HCT116 (cell line): ENCODE data around the gene ZDHHC14. TPM values are rescaled to one million over a fixed set of nuclear protein-coding genes. Genes with fewer than 3 reads are reported as not detected.
A peak's percentile ranks its signal among the peaks of the same experiment; 100 is the strongest.

ENCODE experiments used
- ATAC-seq: fragments of 200-7000 bp; cut with Tn5 transposase; 2 replicates; pipeline ENCODE4 v1.9.1; 2020; ENCODE audit warnings: mild to moderate bottlenecking, moderate library complexity
- BruUV-seq: library from RNA; stranded (reverse); fragments of 400-500 nt; replicated peaks from 2 replicates; lab custom pipeline; 2021; lab: Mats Ljungman, UMichigan
- CTCF ChIA-PET: fragments of 300-600 bp; sonication (Branson Sonifier 250); formaldehyde crosslinking; loops from one replicate; lab custom pipeline; 2021; ENCODE audit warnings: antibody characterized with exemption; lab: Charles Lee
- POLR2A ChIA-PET: fragments of 300-600, 350-600 bp; sonication (Branson Sonifier 250); formaldehyde crosslinking; loops from one replicate; lab custom pipeline; 2021; ENCODE audit warnings: antibody characterized with exemption; lab: Charles Lee
- RAD21 ChIA-PET, 2 experiments: fragments of 300-600 bp; sonication (Branson Sonifier 250); formaldehyde crosslinking; loops; one replicate each; lab custom pipeline; 2023; ENCODE audit warnings: low total read pairs in 2 of 2; ENCODE audit not compliant: uncharacterized antibody in 2 of 2, unreplicated experiment in 2 of 2, low non-redundant PET in 1 of 2; lab: Charles Lee
- DNase-seq: peaks from one replicate; pipeline ENCODE4 v3.0.0-alpha.2; 2010; ENCODE audit warnings: low read depth, low spot score
- H2AFZ ChIP-seq: fragments of 200-600 bp; shearing (Covaris generic), sonication (generic); 2 replicates; pipeline ENCODE4 v1.6.1; 2017; ENCODE audit warnings: low read depth, mixed run types, mixed read lengths, antibody characterized with exemption, low read length; ENCODE audit not compliant: poor library complexity, severe bottlenecking
- H3K27ac ChIP-seq: 2 replicates; pipeline ENCODE4 v1.5.1; 2012; ENCODE audit warnings: low read depth, low read length
- H3K27me3 ChIP-seq: fragments of 200-600 bp; sonication (generic); 2 replicates; pipeline ENCODE4 v1.6.1; 2016; ENCODE audit warnings: mixed run types, low read length, mixed read lengths; ENCODE audit not compliant: insufficient read depth
- H3K36me3 ChIP-seq, 2 experiments: fragments of 200-500 bp in 1 of 2; fragments of 200-600 bp in 1 of 2; sonication (Bioruptor generic) in 1 of 2; sonication (generic) in 1 of 2; 2 replicates each; pipeline versions ENCODE4 v1.5.1 to v1.6.1; 2014 to 2016; ENCODE audit warnings: low read length in 2 of 2, inconsistent platforms in 1 of 2, mixed read lengths in 1 of 2, mixed run types in 1 of 2; ENCODE audit not compliant: insufficient read depth in 2 of 2, control insufficient read depth in 1 of 2
- H3K4me1 ChIP-seq, 2 experiments: fragments of 200-600 bp in 1 of 2; sonication (generic) in 1 of 2; 2 replicates each; pipeline versions ENCODE4 v1.5.1 to v1.6.1; 2012 to 2017; ENCODE audit warnings: low read length in 2 of 2, inconsistent platforms in 1 of 2, mild to moderate bottlenecking in 1 of 2, mixed read lengths in 1 of 2, mixed run types in 1 of 2, moderate library complexity in 1 of 2; ENCODE audit not compliant: insufficient read depth in 2 of 2, control insufficient read depth in 1 of 2
- H3K4me2 ChIP-seq: fragments of 200-600 bp; sonication (generic); 2 replicates; pipeline ENCODE4 v1.6.1; 2017; ENCODE audit warnings: mixed run types, low read length, mixed read lengths
- H3K4me3 ChIP-seq, 2 experiments: fragments of 200-600 bp in 1 of 2; sonication (generic) in 1 of 2; replicated peaks in 1 of 2; 2 replicates each; pipeline ENCODE4 v1.5.1; 2011 to 2016; ENCODE audit warnings: low read length in 2 of 2, control low read depth in 1 of 2, low read depth in 1 of 2, mild to moderate bottlenecking in 1 of 2, mixed read lengths in 1 of 2, mixed run types in 1 of 2
- H3K79me2 ChIP-seq: fragments of 200-600 bp; sonication (generic); 2 replicates; pipeline ENCODE4 v1.6.1; 2017; ENCODE audit warnings: mild to moderate bottlenecking, mixed run types, low read length, moderate library complexity, mixed read lengths; ENCODE audit not compliant: insufficient read depth
- H3K9ac ChIP-seq: fragments of 200-600 bp; sonication (generic); 2 replicates; pipeline ENCODE4 v1.6.1; 2016; ENCODE audit warnings: low read length, mixed read lengths
- H3K9me2 ChIP-seq: fragments of 200-600 bp; sonication (generic), shearing (Covaris generic); 2 replicates; pipeline ENCODE4 v1.6.1; 2017; ENCODE audit warnings: mixed run types, mild to moderate bottlenecking, moderate library complexity; ENCODE audit not compliant: insufficient read depth
- H3K9me3 ChIP-seq, 2 experiments: fragments of 200-500 bp in 1 of 2; fragments of 200-600 bp in 1 of 2; sonication (Bioruptor generic) in 1 of 2; sonication (generic) in 1 of 2; 2 replicates each; pipeline ENCODE4 v1.6.1; 2014 to 2017; ENCODE audit warnings: low read length in 2 of 2, mixed read lengths in 2 of 2, inconsistent platforms in 1 of 2, low read depth in 1 of 2, mild to moderate bottlenecking in 1 of 2, mixed run types in 1 of 2, moderate library complexity in 1 of 2; ENCODE audit not compliant: control insufficient read depth in 1 of 2, insufficient read depth in 1 of 2
- H4K20me1 ChIP-seq: fragments of 200-600 bp; sonication (generic), shearing (Covaris generic); 2 replicates; pipeline ENCODE4 v1.6.1; 2017; ENCODE audit warnings: mixed run types, mild to moderate bottlenecking, moderate library complexity; ENCODE audit not compliant: insufficient read depth
- CEBPB ChIP-seq: IDR thresholded peaks from 2 replicates; pipeline ENCODE4 v1.6.1; 2012; ENCODE audit warnings: low read depth
- ELF1 ChIP-seq: IDR thresholded peaks from 2 replicates; pipeline ENCODE4 v1.6.1; 2012; ENCODE audit warnings: low read depth, borderline replicate concordance
- RAD21 ChIP-seq: IDR thresholded peaks from 2 replicates; pipeline ENCODE4 v1.6.1; 2012; ENCODE audit warnings: low read depth, mild to moderate bottlenecking
- intact Hi-C: fragments of 100-400 bp; cut with micrococcal nuclease; formaldehyde crosslinking; loops from 2 replicates; pipeline ENCODE4 v1.10.0; 2022
- total RNA-seq: library from RNA; stranded (reverse); gene quantifications from one replicate; pipeline ENCODE4 v1.2.1, GENCODE V29; 2021; ENCODE audit not compliant: unreplicated experiment
- TF ChIP-seq, protein P1 (sequence below): IDR thresholded peaks from 2 replicates; pipeline ENCODE4 v1.6.1; 2012; ENCODE audit warnings: low read depth

ZDHHC14 gene
- total RNA-seq, 1 experiment from 2014 or later: 5.3 TPM

DNA sequence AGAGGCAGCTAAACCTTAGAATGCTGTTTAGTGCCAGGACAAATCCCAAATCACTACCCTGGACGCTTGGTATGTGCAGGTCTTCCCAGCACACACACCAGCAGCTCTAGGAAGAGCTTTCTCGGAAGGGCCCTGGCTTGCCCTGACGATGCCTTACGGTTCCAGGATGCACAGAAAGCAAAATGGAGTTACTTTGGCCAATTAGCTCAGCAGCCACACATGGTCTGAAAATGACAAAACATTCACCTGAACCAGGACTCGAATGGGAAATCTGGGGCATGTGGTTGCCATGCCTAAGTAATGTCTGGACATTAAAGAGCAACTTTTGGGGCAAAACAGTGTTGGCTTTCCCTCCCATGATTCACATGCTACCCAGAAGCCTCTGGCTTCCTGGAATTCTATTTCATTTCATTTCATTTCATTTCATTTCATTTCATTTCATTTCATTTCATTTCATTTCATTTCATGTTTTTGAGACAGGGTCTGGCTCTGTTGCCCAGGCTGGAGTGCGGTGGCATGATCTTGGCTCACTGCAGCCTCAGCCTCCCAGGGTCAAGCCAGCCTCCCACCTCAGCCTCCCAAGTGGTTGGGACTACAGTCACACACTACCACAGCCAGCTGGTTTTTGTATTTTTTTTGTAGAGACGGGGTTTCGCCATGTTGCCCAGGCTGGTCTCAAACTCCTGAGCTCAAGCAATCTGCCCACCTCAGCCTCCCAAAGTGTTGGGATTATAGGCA, 153.3 kb downstream of the ZDHHC14 start (continued):
- TF ChIP-seq RAD21: no peak
- no peak for TF ChIP-seq ELF1
- TF ChIP-seq, protein P1, sequence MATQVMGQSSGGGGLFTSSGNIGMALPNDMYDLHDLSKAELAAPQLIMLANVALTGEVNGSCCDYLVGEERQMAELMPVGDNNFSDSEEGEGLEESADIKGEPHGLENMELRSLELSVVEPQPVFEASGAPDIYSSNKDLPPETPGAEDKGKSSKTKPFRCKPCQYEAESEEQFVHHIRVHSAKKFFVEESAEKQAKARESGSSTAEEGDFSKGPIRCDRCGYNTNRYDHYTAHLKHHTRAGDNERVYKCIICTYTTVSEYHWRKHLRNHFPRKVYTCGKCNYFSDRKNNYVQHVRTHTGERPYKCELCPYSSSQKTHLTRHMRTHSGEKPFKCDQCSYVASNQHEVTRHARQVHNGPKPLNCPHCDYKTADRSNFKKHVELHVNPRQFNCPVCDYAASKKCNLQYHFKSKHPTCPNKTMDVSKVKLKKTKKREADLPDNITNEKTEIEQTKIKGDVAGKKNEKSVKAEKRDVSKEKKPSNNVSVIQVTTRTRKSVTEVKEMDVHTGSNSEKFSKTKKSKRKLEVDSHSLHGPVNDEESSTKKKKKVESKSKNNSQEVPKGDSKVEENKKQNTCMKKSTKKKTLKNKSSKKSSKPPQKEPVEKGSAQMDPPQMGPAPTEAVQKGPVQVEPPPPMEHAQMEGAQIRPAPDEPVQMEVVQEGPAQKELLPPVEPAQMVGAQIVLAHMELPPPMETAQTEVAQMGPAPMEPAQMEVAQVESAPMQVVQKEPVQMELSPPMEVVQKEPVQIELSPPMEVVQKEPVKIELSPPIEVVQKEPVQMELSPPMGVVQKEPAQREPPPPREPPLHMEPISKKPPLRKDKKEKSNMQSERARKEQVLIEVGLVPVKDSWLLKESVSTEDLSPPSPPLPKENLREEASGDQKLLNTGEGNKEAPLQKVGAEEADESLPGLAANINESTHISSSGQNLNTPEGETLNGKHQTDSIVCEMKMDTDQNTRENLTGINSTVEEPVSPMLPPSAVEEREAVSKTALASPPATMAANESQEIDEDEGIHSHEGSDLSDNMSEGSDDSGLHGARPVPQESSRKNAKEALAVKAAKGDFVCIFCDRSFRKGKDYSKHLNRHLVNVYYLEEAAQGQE: no peak

DNA sequence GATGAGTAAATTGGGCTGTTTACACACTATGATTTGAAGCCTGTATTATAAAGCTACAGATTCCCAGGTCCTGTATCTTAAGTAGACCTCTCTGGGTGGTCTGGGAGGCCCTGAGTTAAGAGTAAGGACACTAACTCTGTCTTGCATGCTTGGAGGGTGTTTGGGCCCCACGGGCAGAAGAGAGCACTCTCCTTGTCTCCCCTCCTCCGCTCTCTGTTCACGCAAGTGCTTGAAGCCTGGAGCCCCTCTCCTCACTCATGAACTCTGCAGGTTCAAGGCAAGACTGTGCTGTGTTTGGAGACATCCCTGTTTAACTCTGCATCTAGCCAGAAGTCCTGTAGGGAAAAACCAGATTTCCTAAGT, 154.0 kb downstream of the ZDHHC14 start:
- no peaks in the 10 kb centered on the region for H3K9me3 ChIP-seq
- H2AFZ ChIP-seq: peak overlapping the region; percentile 3
- no peaks in the 10 kb centered on the region for H3K27me3 ChIP-seq
- ATAC-seq (no peak), DNase-seq (no peak)
- no peaks in the 10 kb centered on the region for H3K9me2 ChIP-seq
- BruUV-seq: no TSS peak
- no peaks in the 10 kb centered on the region for H3K79me2 ChIP-seq
- no peak for TF ChIP-seq CEBPB
- no peaks in the 10 kb centered on the region for H3K36me3 ChIP-seq
- peaks cover 16 to 42% of the 10 kb centered on the region in 2 experiments for H3K4me1 ChIP-seq
- no peaks in the 10 kb centered on the region for H4K20me1 ChIP-seq
- ChIA-PET RAD21 (no interaction called here), CTCF (no interaction called here), POLR2A (no interaction called here)
- peak overlapping the region; percentile 58; the same call in 1 of the 2 replicates for H3K27ac ChIP-seq
- H3K9ac ChIP-seq: peak overlapping the region; percentile 38
- intact Hi-C loops: no loop called here
- H3K4me2 ChIP-seq: peak overlapping the region; percentile 69
- H3K4me3 ChIP-seq: peak overlapping the region; percentile 21 to 38; a peak in 3 of 4 replicates
